Measurements from ENCODE around the gene BMPR1B.

- TF ChIP-seq CTCF (conservative IDR thresholded peaks at IDR 0.05 in 1 of 2, IDR thresholded peaks at IDR 0.05 in 1 of 2; ENCODE audit: extremely low read depth in 1 of 2, insufficient read depth in 1 of 2, low read depth in 1 of 2, low read length in 2 of 2) (no peak), EZH2 (IDR thresholded peaks at IDR 0.05; ENCODE audit: borderline replicate concordance, low read length) (no peak)
Measured at GRCh38 chr4:95004912-95005311, 247.2 kb downstream of the BMPR1B start.

Data from mammary epithelial cell (primary cell).